ENCODE data around the gene NT5C.
"Not testable (repeated sequence)": the region's sequence is repeated elsewhere in the genome, so short reads cannot be mapped to it uniquely, and the experiment has no call there.

GRCh38 chr17:75158480-75158879 lies 26.9 kb upstream of the NT5C start:
- not testable (repeated sequence) for TF ChIP-seq POLR2A, CTCF (IDR thresholded peaks at IDR 0.05)

All from Peyer's patch (tissue), 4 donors.